Karpas-422 (cell line): ENCODE results near the gene CGNL1. TPM values are rescaled to one million over a fixed set of nuclear protein-coding genes. Genes with fewer than 3 reads are reported as not detected.

ENCODE experiments used
- DNase-seq: peaks from one replicate; pipeline ENCODE4 v3.0.0-alpha.2; 2015
- H2AFZ ChIP-seq: fragments of 200-600 bp; sonication (generic); 2 replicates; pipeline ENCODE4 v1.6.1; 2014; ENCODE audit warnings: antibody characterized with exemption, low read length, mixed read lengths
- H3K27ac ChIP-seq: fragments of 200-600 bp; sonication (generic); 2 replicates; pipeline ENCODE4 v1.5.1; 2014; ENCODE audit warnings: mild to moderate bottlenecking, low read length, moderate library complexity
- H3K27me3 ChIP-seq: fragments of 200-600 bp; sonication (generic); 2 replicates; pipeline ENCODE4 v1.6.1; 2014; ENCODE audit warnings: low read length, mixed read lengths
- H3K36me3 ChIP-seq: fragments of 200-600 bp; sonication (generic); 2 replicates; pipeline ENCODE4 v1.6.1; 2014; ENCODE audit warnings: low read length, mixed read lengths; ENCODE audit not compliant: insufficient read depth
- H3K4me1 ChIP-seq: fragments of 200-600 bp; sonication (generic); 2 replicates; pipeline ENCODE4 v1.6.1; 2014; ENCODE audit warnings: mild to moderate bottlenecking, low read length, mixed read lengths
- H3K4me2 ChIP-seq: fragments of 200-600 bp; sonication (generic); 2 replicates; pipeline ENCODE4 v1.6.1; 2014; ENCODE audit warnings: low read length, low read depth, mild to moderate bottlenecking; ENCODE audit not compliant: poor library complexity, severe bottlenecking
- H3K4me3 ChIP-seq: fragments of 200-600 bp; sonication (generic); 2 replicates; pipeline ENCODE4 v1.5.1; 2014; ENCODE audit warnings: mild to moderate bottlenecking, antibody characterized with exemption, low read length, mixed read lengths
- H3K79me2 ChIP-seq: fragments of 200-600 bp; sonication (generic); 2 replicates; pipeline ENCODE4 v1.6.1; 2014; ENCODE audit warnings: mild to moderate bottlenecking, low read length, mixed read lengths
- H3K9ac ChIP-seq: fragments of 200-600 bp; sonication (generic); 2 replicates; pipeline ENCODE4 v1.6.0; 2014; ENCODE audit warnings: low read length
- H3K9me2 ChIP-seq: fragments of 200-600 bp; sonication (generic), shearing (Covaris generic); replicated peaks from 2 replicates; pipeline ENCODE4 v1.6.0; 2014; ENCODE audit warnings: mild to moderate bottlenecking, low read length, moderate library complexity; ENCODE audit not compliant: insufficient read depth
- H3K9me3 ChIP-seq: fragments of 300-700, 200-600 bp; sonication (generic); 2 replicates; pipeline ENCODE4 v1.6.1; 2014; ENCODE audit warnings: low read length, mixed read lengths
- H4K20me1 ChIP-seq: fragments of 200-600 bp; sonication (generic); 2 replicates; pipeline ENCODE4 v1.6.1; 2014; ENCODE audit warnings: mild to moderate bottlenecking, antibody characterized with exemption, low read length, low read depth; ENCODE audit not compliant: insufficient read depth
- total RNA-seq: library from RNA; depleted of rRNA; stranded (reverse); fragments of >200 nt; shearing (Covaris generic); gene quantifications from 2 replicates; pipeline ENCODE4 v1.2.3, GENCODE V29; 2014; ENCODE audit warnings: low replicate concordance

The CGNL1 gene
- total RNA-seq, 1 experiment from 2014 or later = not detected

DNA sequence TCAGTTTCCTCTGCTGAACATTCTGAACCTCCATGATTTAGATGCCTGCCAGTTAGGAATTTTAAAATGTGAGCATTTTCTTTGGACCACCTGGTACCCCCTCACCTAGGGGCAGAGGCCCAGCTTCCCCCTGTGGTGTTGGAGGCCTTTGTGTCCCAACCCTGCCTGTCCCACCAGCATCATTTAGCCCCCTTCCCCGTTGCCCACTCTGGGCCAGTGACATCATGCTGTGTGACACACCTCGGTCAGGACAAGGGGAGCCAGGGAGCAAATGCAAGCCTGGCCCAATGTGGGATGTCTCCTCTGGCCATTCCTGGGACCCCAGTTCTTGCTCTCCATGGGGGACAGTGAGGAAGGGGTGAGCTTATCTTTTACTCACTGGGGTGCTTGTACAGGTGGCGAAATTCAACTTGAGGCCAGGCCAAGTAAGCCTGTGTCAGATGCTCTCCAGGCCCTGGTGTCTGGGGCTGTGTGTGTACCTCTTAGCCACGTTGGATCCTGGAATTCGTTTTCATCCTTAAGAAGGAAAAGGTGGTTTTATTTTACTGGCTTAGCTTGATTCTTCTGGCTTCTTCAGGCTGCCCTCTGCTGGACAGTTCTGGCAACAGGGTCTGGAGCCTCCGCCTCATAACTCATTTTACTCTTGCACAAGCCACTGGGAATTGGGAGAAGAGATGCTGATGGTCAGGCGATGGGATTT, 165.7 kb downstream of the CGNL1 start:
- Histone ChIP-seq H3K27ac (no peak overlapping the region), H3K4me3 (no peak overlapping the region), H3K4me1 (no peaks in the 10 kb centered on the region), H3K9me2 (no peaks in the 10 kb centered on the region), H3K9me3 (no peaks in the 10 kb centered on the region), H3K79me2 (no peaks in the 10 kb centered on the region), H2AFZ (no peak overlapping the region), H3K36me3 (no peaks in the 10 kb centered on the region), H4K20me1 (no peaks in the 10 kb centered on the region), H3K9ac (no peak overlapping the region), H3K27me3 (no peaks in the 10 kb centered on the region), H3K4me2 (no peak overlapping the region)
- peak; percentile 79 for DNase-seq

DNA sequence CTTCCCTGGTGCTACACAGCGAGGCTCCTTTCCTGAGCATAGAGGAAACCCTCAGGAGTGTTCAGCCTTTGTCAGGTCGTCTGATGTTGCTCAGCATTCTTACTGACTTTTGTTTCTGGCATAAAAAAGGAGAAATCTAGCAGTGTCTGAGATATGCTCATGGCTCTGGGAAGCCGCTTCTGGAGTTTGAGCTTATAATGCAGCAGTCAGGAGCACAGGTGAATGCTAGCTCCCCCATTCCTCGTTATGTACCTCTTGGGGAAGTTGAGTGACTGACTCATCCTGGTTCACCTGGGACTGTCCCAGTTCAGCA, 166.2 kb downstream of the CGNL1 start:
- Histone ChIP-seq H3K9ac (no peak overlapping the region), H3K36me3 (no peaks in the 10 kb centered on the region), H3K27me3 (no peaks in the 10 kb centered on the region), H4K20me1 (no peaks in the 10 kb centered on the region), H3K9me2 (no peaks in the 10 kb centered on the region), H3K4me1 (no peaks in the 10 kb centered on the region), H3K4me3 (no peak overlapping the region), H3K27ac (no peak overlapping the region), H2AFZ (no peak overlapping the region), H3K4me2 (no peak overlapping the region), H3K79me2 (no peaks in the 10 kb centered on the region), H3K9me3 (no peaks in the 10 kb centered on the region)
- no peak for DNase-seq

DNA sequence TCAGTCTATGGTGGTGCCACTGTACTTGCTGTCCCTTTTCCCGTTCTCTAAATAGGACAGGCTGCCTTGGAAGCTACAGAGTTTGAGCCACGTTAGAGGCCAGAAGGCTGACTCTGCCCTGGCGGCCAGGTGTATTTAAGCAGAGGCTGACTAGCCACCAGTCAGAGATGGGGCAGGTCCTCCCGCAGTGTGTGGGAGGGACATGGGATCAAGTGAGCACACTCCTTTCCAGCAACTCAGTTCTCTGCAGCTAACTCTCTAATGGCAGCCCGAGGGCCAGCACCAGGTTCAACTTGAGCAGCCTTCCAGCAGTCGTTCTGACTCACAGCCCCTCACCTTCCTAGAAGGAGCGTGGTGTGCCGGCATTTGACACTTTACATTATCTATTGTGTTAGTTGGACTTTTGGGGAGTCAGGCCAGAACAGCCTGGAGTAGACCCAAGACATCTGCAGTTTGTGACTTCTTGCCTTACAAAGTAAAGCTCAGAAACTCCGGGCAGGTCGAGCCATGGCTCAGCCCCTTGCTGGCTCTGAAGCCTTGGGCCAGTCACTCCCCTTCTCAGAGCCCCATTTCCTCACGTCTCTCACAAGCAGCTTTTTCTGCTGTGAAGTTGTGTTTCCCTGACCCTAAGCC, 168.7 kb downstream of the CGNL1 start:
- H3K9ac ChIP-seq = no peak overlapping the region
- no peaks in the 10 kb centered on the region for H3K4me1 ChIP-seq
- no peaks in the 10 kb centered on the region for H3K27me3 ChIP-seq
- no peak overlapping the region for H3K27ac ChIP-seq
- H3K79me2 ChIP-seq = no peaks in the 10 kb centered on the region
- H2AFZ ChIP-seq = no peak overlapping the region
- no peaks in the 10 kb centered on the region for H3K36me3 ChIP-seq
- no peaks in the 10 kb centered on the region for H4K20me1 ChIP-seq
- DNase-seq = no peak
- no peaks in the 10 kb centered on the region for H3K9me3 ChIP-seq
- H3K9me2 ChIP-seq = no peaks in the 10 kb centered on the region
- H3K4me2 ChIP-seq = no peak overlapping the region
- no peak overlapping the region for H3K4me3 ChIP-seq

DNA sequence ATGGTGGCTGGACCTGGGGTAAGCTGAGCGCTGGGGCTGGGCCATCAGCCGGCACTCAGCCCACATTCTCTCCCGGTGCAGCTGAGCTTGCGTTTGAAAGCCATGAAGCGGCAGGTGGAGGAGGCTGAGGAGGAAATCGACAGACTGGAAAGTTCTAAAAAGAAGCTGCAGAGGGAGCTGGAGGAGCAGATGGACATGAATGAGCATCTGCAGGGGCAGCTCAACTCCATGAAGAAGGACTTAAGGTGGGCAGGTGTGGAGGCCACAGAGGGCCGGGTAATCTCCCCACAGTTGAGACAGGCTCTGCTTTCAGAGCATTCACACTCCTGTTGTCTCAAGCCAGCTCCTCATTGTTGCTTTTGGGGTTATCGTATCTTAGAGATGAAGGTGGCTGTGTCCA, 169.7 kb downstream of the CGNL1 start:
- Histone ChIP-seq H3K9me3 (no peaks in the 10 kb centered on the region), H3K36me3 (no peaks in the 10 kb centered on the region), H3K27ac (no peak overlapping the region), H3K27me3 (no peaks in the 10 kb centered on the region), H3K4me2 (no peak overlapping the region), H3K9me2 (no peaks in the 10 kb centered on the region), H2AFZ (no peak overlapping the region), H3K4me1 (no peaks in the 10 kb centered on the region), H3K9ac (no peak overlapping the region), H3K79me2 (no peaks in the 10 kb centered on the region), H3K4me3 (no peak overlapping the region), H4K20me1 (no peaks in the 10 kb centered on the region)
- DNase-seq = no peak

DNA sequence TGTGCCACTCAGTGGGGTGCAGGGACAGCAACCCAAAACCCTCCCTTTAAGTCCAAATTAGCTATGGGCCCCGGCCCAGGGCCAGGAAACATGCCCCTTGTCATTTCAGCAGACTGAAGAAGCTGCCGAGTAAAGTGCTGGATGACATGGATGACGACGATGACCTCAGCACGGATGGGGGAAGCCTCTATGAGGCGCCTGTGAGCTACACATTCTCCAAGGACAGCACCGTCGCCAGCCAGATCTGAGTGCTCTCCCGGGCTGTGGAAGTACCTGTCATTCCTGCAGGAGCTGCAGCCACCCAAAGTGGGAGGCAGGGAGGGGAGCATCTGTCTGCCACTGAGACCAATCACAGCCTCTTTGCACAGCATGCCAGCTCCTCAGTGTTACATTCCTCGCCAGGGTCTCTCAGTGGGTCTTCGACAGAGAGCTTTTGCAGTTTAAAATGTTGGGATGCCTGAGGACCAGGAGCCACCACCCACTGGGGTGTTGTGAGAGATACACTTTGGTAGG, 171.0 kb downstream of the CGNL1 start:
- Histone ChIP-seq H3K27ac (no peak overlapping the region), H3K27me3 (no peaks in the 10 kb centered on the region), H3K9ac (no peak overlapping the region), H4K20me1 (no peaks in the 10 kb centered on the region), H3K36me3 (no peaks in the 10 kb centered on the region), H3K79me2 (no peaks in the 10 kb centered on the region), H3K4me3 (no peak overlapping the region), H3K9me3 (no peaks in the 10 kb centered on the region), H3K4me1 (no peaks in the 10 kb centered on the region), H2AFZ (no peak overlapping the region), H3K4me2 (no peak overlapping the region), H3K9me2 (no peaks in the 10 kb centered on the region)
- DNase-seq = no peak

DNA sequence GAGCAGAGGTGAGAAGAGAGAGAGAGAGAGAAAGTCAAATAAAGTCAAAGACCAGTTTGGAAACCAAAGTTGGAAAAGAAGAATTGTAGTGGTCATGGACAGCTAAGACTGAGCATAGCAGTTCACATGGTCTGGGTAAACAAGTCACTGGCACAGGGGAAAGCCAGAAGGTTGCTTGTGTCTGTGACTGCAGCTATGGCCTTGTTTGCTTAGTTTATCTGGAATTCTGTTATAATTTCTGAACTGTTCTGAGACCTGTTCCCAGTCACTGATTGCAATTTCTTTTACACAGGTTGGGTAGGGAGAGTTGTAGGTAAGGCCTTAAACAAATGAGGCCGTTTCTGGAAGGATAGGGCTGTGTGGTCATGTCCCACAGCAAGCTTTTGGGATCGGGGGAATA, 172.0 kb downstream of the CGNL1 start:
- H3K27ac ChIP-seq = no peak overlapping the region

DNA sequence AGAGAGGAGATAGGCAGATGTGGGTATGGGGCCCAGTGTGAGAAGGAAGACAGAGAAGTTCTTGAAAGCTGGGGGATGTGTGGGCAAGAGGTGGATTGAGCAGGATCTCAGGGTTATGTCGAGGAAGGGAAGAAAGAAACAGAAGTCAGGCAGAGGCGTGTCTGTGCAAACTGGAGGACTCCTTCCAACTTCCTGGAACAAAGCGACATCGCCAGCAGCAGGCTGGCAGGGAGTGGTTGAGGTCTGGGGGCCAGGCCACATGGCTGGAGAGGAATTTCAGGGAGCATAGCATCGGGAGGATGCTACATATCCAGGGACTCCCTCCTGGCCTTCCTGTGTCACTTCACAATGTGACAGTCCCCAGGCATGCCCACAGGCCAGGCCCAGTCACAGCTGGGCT, 172.5 kb downstream of the CGNL1 start:
- H3K4me2 ChIP-seq = no peak overlapping the region
- H3K9me3 ChIP-seq = no peaks in the 10 kb centered on the region
- H3K79me2 ChIP-seq = no peaks in the 10 kb centered on the region
- no peak overlapping the region for H3K27ac ChIP-seq
- DNase-seq = no peak
- no peak overlapping the region for H2AFZ ChIP-seq
- H3K9me2 ChIP-seq = no peaks in the 10 kb centered on the region
- H3K9ac ChIP-seq = no peak overlapping the region
- no peaks in the 10 kb centered on the region for H3K27me3 ChIP-seq
- no peaks in the 10 kb centered on the region for H3K4me1 ChIP-seq
- H3K36me3 ChIP-seq = no peaks in the 10 kb centered on the region
- no peaks in the 10 kb centered on the region for H4K20me1 ChIP-seq
- H3K4me3 ChIP-seq = no peak overlapping the region

More for the DNA sequence above, 172.0 kb downstream of the CGNL1 start:
- Histone ChIP-seq H3K9ac (no peak overlapping the region), H2AFZ (no peak overlapping the region), H3K79me2 (no peaks in the 10 kb centered on the region), H3K4me3 (no peak overlapping the region), H4K20me1 (no peaks in the 10 kb centered on the region), H3K9me3 (no peaks in the 10 kb centered on the region), H3K9me2 (no peaks in the 10 kb centered on the region), H3K4me1 (no peaks in the 10 kb centered on the region), H3K27me3 (no peaks in the 10 kb centered on the region), H3K4me2 (no peak overlapping the region), H3K36me3 (no peaks in the 10 kb centered on the region)
- no peak for DNase-seq

DNA sequence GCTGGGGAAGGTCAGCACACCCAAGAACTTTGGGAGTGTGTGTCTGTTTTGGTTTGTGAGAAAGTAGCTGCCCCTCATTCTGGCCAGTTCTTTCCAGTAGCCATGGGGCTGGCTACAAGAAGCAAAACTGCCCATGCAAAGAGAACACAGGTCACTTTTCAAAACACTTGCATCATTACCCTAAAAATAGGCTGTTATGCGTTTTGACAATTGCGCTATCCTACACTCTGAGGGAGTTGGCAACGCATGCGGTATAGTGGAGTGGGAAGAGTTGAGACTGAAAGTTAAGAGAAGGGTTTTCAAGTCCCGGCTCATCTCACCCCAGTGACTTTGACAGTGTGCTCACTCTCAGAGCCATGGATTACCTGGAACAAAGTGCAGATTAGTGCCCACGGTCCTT, 173.6 kb downstream of the CGNL1 start:
- no peaks in the 10 kb centered on the region for H4K20me1 ChIP-seq
- H3K9me2 ChIP-seq = no peaks in the 10 kb centered on the region
- H3K27ac ChIP-seq = no peak overlapping the region
- no peaks in the 10 kb centered on the region for H3K4me1 ChIP-seq
- no peak for DNase-seq
- H3K27me3 ChIP-seq = no peaks in the 10 kb centered on the region
- no peaks in the 10 kb centered on the region for H3K79me2 ChIP-seq
- H3K4me3 ChIP-seq = no peak overlapping the region
- H3K36me3 ChIP-seq = no peaks in the 10 kb centered on the region
- H3K4me2 ChIP-seq = no peak overlapping the region
- no peak overlapping the region for H3K9ac ChIP-seq
- no peak overlapping the region for H2AFZ ChIP-seq
- H3K9me3 ChIP-seq = no peaks in the 10 kb centered on the region
